Mesothelial cell of epicardium (in vitro differentiated cells): ENCODE data around the gene CGRRF1. TPM values are rescaled to one million over a fixed set of nuclear protein-coding genes. Genes with fewer than 3 reads are reported as not detected.

Source experiments
- DNase-seq, 2 experiments: peaks; one replicate each; pipeline ENCODE4 v3.0.0; 2021; ENCODE audit warnings: low spot score in 2 of 2; ENCODE audit not compliant: unreplicated experiment in 2 of 2
- H3K27ac Mint-ChIP-seq: 2 replicates; pipeline ENCODE4 v1.8.0; 2021; ENCODE audit warnings: mixed read lengths
- H3K27me3 Mint-ChIP-seq: 2 replicates; pipeline ENCODE4 v1.8.0; 2021; ENCODE audit warnings: low read depth, mixed read lengths
- H3K36me3 Mint-ChIP-seq: 2 replicates; pipeline ENCODE4 v1.8.0; 2021; ENCODE audit warnings: mixed read lengths
- H3K4me1 Mint-ChIP-seq: 2 replicates; pipeline ENCODE4 v1.8.0; 2021; ENCODE audit warnings: mixed read lengths
- H3K4me3 Mint-ChIP-seq: 2 replicates; pipeline ENCODE4 v1.8.0; 2021; ENCODE audit warnings: mild to moderate bottlenecking, moderate library complexity, mixed read lengths
- H3K9me3 Mint-ChIP-seq: 2 replicates; pipeline ENCODE4 v1.8.0; 2021; ENCODE audit warnings: mixed read lengths
- total RNA-seq: library from RNA; stranded (reverse); gene quantifications from 3 replicates; pipeline ENCODE4 v1.2.1, GENCODE V29; 2021
- TF ChIP-seq, protein P1 (sequence below): fragments of 200-600 bp; sonication (generic); IDR thresholded peaks from one replicate; pipeline ENCODE4 v1.5.0; 2021; ENCODE audit warnings: antibody characterized with exemption; ENCODE audit not compliant: unreplicated experiment

Gene CGRRF1
- total RNA-seq, 1 donor from 2014 or later, result 17.1 TPM

- Mint-ChIP-seq H3K27ac (peak overlapping the region; percentile 58), H3K36me3 (peaks cover 10% of the 10 kb centered on the region), H3K9me3 (no peaks in the 10 kb centered on the region), H3K27me3 (no peaks in the 10 kb centered on the region), H3K4me1 (peaks cover 40% of the 10 kb centered on the region), H3K4me3 (no peak overlapping the region)
- no peak for DNase-seq
- TF ChIP-seq, protein P1, sequence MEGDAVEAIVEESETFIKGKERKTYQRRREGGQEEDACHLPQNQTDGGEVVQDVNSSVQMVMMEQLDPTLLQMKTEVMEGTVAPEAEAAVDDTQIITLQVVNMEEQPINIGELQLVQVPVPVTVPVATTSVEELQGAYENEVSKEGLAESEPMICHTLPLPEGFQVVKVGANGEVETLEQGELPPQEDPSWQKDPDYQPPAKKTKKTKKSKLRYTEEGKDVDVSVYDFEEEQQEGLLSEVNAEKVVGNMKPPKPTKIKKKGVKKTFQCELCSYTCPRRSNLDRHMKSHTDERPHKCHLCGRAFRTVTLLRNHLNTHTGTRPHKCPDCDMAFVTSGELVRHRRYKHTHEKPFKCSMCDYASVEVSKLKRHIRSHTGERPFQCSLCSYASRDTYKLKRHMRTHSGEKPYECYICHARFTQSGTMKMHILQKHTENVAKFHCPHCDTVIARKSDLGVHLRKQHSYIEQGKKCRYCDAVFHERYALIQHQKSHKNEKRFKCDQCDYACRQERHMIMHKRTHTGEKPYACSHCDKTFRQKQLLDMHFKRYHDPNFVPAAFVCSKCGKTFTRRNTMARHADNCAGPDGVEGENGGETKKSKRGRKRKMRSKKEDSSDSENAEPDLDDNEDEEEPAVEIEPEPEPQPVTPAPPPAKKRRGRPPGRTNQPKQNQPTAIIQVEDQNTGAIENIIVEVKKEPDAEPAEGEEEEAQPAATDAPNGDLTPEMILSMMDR, result no peak
Observed at GRCh38 chr14:54577494-54577893, 67.8 kb downstream of the CGRRF1 start.

- no peak overlapping the region for H3K4me3 Mint-ChIP-seq
- no peaks in the 10 kb centered on the region for H3K9me3 Mint-ChIP-seq
- peak overlapping the region; percentile 71 for H3K27ac Mint-ChIP-seq
- peaks cover 40% of the 10 kb centered on the region for H3K4me1 Mint-ChIP-seq
- DNase-seq, result no peak
- TF ChIP-seq, protein P1, result no peak
- peaks cover 8% of the 10 kb centered on the region for H3K36me3 Mint-ChIP-seq
- H3K27me3 Mint-ChIP-seq, result no peaks in the 10 kb centered on the region
Observed at GRCh38 chr14:54577977-54578376, 68.3 kb downstream of the CGRRF1 start.

GRCh38 chr14:54579621-54580020 is 69.9 kb downstream of the CGRRF1 start:
- TF ChIP-seq, protein P1, result no peak
- Mint-ChIP-seq H3K4me1 (peaks cover 42% of the 10 kb centered on the region), H3K36me3 (no peaks in the 10 kb centered on the region), H3K9me3 (no peaks in the 10 kb centered on the region), H3K4me3 (no peak overlapping the region), H3K27ac (peak overlapping the region; percentile 8), H3K27me3 (no peaks in the 10 kb centered on the region)
- DNase-seq, result no peak

GRCh38 chr14:54580933-54581332 is 71.2 kb downstream of the CGRRF1 start:
- H3K4me3 Mint-ChIP-seq, result no peak overlapping the region
- no peak for DNase-seq
- TF ChIP-seq, protein P1, result no peak
- H3K9me3 Mint-ChIP-seq, result peaks cover 5% of the 10 kb centered on the region
- no peaks in the 10 kb centered on the region for H3K27me3 Mint-ChIP-seq
- H3K4me1 Mint-ChIP-seq, result peaks cover 31% of the 10 kb centered on the region
- peaks cover 5% of the 10 kb centered on the region for H3K36me3 Mint-ChIP-seq
- no peak overlapping the region for H3K27ac Mint-ChIP-seq

GRCh38 chr14:54582334-54582733 is 72.6 kb downstream of the CGRRF1 start:
- no peak for DNase-seq
- no peaks in the 10 kb centered on the region for H3K27me3 Mint-ChIP-seq
- H3K9me3 Mint-ChIP-seq, result peaks cover 19% of the 10 kb centered on the region
- H3K4me3 Mint-ChIP-seq, result no peak overlapping the region
- H3K4me1 Mint-ChIP-seq, result peaks cover 18% of the 10 kb centered on the region
- H3K27ac Mint-ChIP-seq, result no peak overlapping the region
- peaks cover 18% of the 10 kb centered on the region for H3K36me3 Mint-ChIP-seq
- TF ChIP-seq, protein P1, result no peak

- Mint-ChIP-seq H3K9me3 (peaks cover 26% of the 10 kb centered on the region), H3K36me3 (peaks cover 19% of the 10 kb centered on the region), H3K4me1 (peaks cover 8% of the 10 kb centered on the region), H3K4me3 (no peak overlapping the region), H3K27me3 (no peaks in the 10 kb centered on the region), H3K27ac (no peak overlapping the region)
- TF ChIP-seq, protein P1, result no peak
- DNase-seq, result no peak
Observed at GRCh38 chr14:54584097-54584496, 74.4 kb downstream of the CGRRF1 start.
